Omental fat pad (tissue), 4 donors: ENCODE data around the gene NOL6. TPM values are rescaled to one million over a fixed set of nuclear protein-coding genes. Genes with fewer than 3 reads are reported as not detected.

Source experiments
- ATAC-seq: fragments of 150-250 bp; one replicate; pipeline ENCODE4 v1.9.1; 2016; ENCODE audit warnings: mild to moderate bottlenecking, moderate library complexity; ENCODE audit not compliant: low FRiP score
- DNase-seq: peaks from one replicate; pipeline ENCODE4 v3.0.0-alpha.2; 2019; ENCODE audit warnings: low spot score
- CTCF ChIP-seq, 3 donors: fragments of 450-650 bp; IDR thresholded peaks; one replicate each; pipeline ENCODE4 v1.5.1; 2016 to 2017; ENCODE audit warnings: antibody characterized with exemption in 3 of 3, mild to moderate bottlenecking in 3 of 3, moderate library complexity in 2 of 3
- small RNA-seq: library from RNA; depleted of rRNA; stranded (forward); fragments of <200 nt; gene quantifications from one replicate; pipeline ENCODE3, GENCODE V24; 2016
- total RNA-seq, 4 donors: library from RNA; depleted of rRNA; stranded (reverse); fragments of >200 nt; gene quantifications; one replicate each; pipeline ENCODE4 v1.1.0, GENCODE V29; 2016

NOL6 gene
- total RNA-seq, 4 donors from 2014 or later: 19.1 to 76.7 (median 21.4) TPM

GRCh38 chr9:33414889-33415500, 58.7 kb downstream of the NOL6 start:
- TF ChIP-seq CTCF (IDR thresholded peaks at IDR 0.05): no peak
- ATAC-seq (peak; percentile 32), DNase-seq (no peak)

- TF ChIP-seq CTCF (IDR thresholded peaks at IDR 0.05): no peak
- no peak for ATAC-seq
- no peak for DNase-seq
Observed at GRCh38 chr9:33414268-33414667, 59.5 kb downstream of the NOL6 start.

Small RNA genes within 50 kb of the gene (small RNA-seq; reads per million reads assigned to genes)
- gene AL356218.2: not detected
- gene MIR6851: not detected

Other genes starting within 250 kb of the NOL6 start
- not detected for gene SPINK4, start 233.8 kb downstream of the NOL6 start, total RNA-seq
- gene BAG1, start 209.2 kb downstream of the NOL6 start, total RNA-seq: 10 to 100 TPM; 52.5 to 93.7 (median 66.2) TPM
- 10 to 100 TPM; 39.5 to 60.4 (median 56.0) TPM for gene CHMP5, start 208.9 kb downstream of the NOL6 start, total RNA-seq
- gene NFX1, start 183.4 kb downstream of the NOL6 start, total RNA-seq: 10 to 100 TPM; 31.4 to 37.4 (median 34.9) TPM
- 100 to 1,000 TPM; 128 to 466 (median 169) TPM for gene AQP7, start 71.4 kb downstream of the NOL6 start, total RNA-seq
- 100 to 1,000 TPM in 1 of 4 donors, 10 to 100 TPM in 2, 1 to 10 TPM in 1; 9.9 to 139 (median 46.3) TPM for gene AQP3, start 26.3 kb downstream of the NOL6 start, total RNA-seq
- not detected for gene ANKRD18B, start 50.3 kb upstream of the NOL6 start, total RNA-seq